Fibroblast of lung (primary cell): ENCODE data around the gene GPR139.

Experiments used
- EZH2 ChIP-seq: IDR thresholded peaks from 2 replicates; pipeline ENCODE4 v1.5.1; 2012; ENCODE audit warnings: low read length, control low read depth, mild to moderate bottlenecking; ENCODE audit errors: missing control alignments
- TF ChIP-seq, protein P1 (sequence below), 2 donors: IDR thresholded peaks in 1 of 2; conservative IDR thresholded peaks in 1 of 2; 1 replicate in 1 of 2; 2 replicates in 1 of 2; pipeline ENCODE4 v1.5.1; 2011 to 2012; ENCODE audit warnings: low read length in 2 of 2, control low read depth in 1 of 2, inconsistent platforms in 1 of 2, low read depth in 1 of 2, mild to moderate bottlenecking in 1 of 2

DNA sequence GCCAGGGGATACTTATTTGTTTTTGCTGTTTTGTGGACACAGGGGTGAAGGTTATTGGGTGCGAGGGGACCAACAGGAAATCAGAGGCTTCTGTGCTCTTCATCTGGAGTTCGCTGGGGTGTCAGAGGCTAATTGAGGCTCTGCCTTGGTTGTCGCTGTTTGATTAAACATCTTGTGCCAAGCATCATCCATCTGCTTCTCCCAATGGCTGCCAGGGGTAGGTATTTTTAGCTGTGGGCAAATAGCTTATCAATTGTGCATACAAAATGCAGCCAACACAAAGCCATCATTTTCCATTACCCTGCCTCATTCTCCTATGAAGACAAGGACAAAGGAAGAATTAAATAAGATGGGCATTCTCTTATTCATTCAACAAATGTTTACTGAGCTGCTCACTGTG, 27.8 kb downstream of the GPR139 start:
- TF ChIP-seq, protein P1, sequence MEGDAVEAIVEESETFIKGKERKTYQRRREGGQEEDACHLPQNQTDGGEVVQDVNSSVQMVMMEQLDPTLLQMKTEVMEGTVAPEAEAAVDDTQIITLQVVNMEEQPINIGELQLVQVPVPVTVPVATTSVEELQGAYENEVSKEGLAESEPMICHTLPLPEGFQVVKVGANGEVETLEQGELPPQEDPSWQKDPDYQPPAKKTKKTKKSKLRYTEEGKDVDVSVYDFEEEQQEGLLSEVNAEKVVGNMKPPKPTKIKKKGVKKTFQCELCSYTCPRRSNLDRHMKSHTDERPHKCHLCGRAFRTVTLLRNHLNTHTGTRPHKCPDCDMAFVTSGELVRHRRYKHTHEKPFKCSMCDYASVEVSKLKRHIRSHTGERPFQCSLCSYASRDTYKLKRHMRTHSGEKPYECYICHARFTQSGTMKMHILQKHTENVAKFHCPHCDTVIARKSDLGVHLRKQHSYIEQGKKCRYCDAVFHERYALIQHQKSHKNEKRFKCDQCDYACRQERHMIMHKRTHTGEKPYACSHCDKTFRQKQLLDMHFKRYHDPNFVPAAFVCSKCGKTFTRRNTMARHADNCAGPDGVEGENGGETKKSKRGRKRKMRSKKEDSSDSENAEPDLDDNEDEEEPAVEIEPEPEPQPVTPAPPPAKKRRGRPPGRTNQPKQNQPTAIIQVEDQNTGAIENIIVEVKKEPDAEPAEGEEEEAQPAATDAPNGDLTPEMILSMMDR (conservative IDR thresholded peaks at IDR 0.05 in 1 of 2, IDR thresholded peaks at IDR 0.05 in 1 of 2; ENCODE audit: low read depth in 1 of 2, low read length in 2 of 2): no peak
- TF ChIP-seq EZH2: no peak
